Caco-2 (cell line): ENCODE results near the gene MAST4. TPM values are rescaled to one million over a fixed set of nuclear protein-coding genes. Genes with fewer than 3 reads are reported as not detected.

Experiments used
- BruUV-seq: library from RNA; stranded (reverse); fragments of 400-500 nt; replicated peaks from 2 replicates; lab custom pipeline; 2021; lab: Mats Ljungman, UMichigan
- CTCF ChIA-PET: fragments of 300-600 bp; sonication (Branson Sonifier 250); formaldehyde crosslinking; loops from one replicate; lab custom pipeline; 2022; ENCODE audit warnings: antibody characterized with exemption; lab: Charles Lee
- POLR2A ChIA-PET: fragments of 300-600 bp; sonication (Branson Sonifier 250); formaldehyde crosslinking; loops from one replicate; lab custom pipeline; 2022; ENCODE audit warnings: antibody characterized with exemption; lab: Charles Lee
- DNase-seq, 2 experiments: peaks; one replicate each; pipeline versions ENCODE4 v3.0.0 to v3.0.0-alpha.2; 2020 to 2022
- H3K27me3 ChIP-seq: replicated peaks from 2 replicates; pipeline ENCODE4 v1.6.0; 2011; ENCODE audit warnings: low read length; ENCODE audit not compliant: control insufficient read depth, insufficient read depth
- H3K36me3 ChIP-seq: 2 replicates; pipeline ENCODE4 v1.5.1; 2011; ENCODE audit warnings: low read length; ENCODE audit not compliant: control insufficient read depth, insufficient read depth
- H3K4me1 ChIP-seq: fragments of 250-450 bp; sonication (Bioruptor Pico); 2 replicates; pipeline ENCODE4 v1.5.1; 2020; ENCODE audit warnings: mild to moderate bottlenecking
- H3K4me3 ChIP-seq: 2 replicates; pipeline ENCODE4 v1.5.1; 2011; ENCODE audit warnings: low read depth, mild to moderate bottlenecking, control low read depth, low read length
- H3K9me3 ChIP-seq: fragments of 250-450 bp; sonication (Bioruptor Pico); 2 replicates; pipeline ENCODE4 v1.5.1; 2020; ENCODE audit warnings: mild to moderate bottlenecking, moderate library complexity
- H3K27ac Mint-ChIP-seq: one replicate; pipeline ENCODE4 v1.8.0; 2022; ENCODE audit warnings: mixed read lengths; ENCODE audit not compliant: unreplicated experiment
- H3K27me3 Mint-ChIP-seq: one replicate; pipeline ENCODE4 v1.8.0; 2022; ENCODE audit warnings: mixed read lengths; ENCODE audit not compliant: insufficient read depth, unreplicated experiment
- H3K36me3 Mint-ChIP-seq: one replicate; pipeline ENCODE4 v1.8.0; 2022; ENCODE audit warnings: mild to moderate bottlenecking, mixed read lengths; ENCODE audit not compliant: insufficient read depth, unreplicated experiment
- H3K4me1 Mint-ChIP-seq: one replicate; pipeline ENCODE4 v1.8.0; 2022; ENCODE audit warnings: low read depth, mixed read lengths; ENCODE audit not compliant: unreplicated experiment
- H3K4me3 Mint-ChIP-seq: one replicate; pipeline ENCODE4 v1.8.0; 2022; ENCODE audit warnings: mild to moderate bottlenecking, moderate library complexity, mixed read lengths; ENCODE audit not compliant: unreplicated experiment
- H3K9me3 Mint-ChIP-seq: one replicate; pipeline ENCODE4 v1.8.0; 2022; ENCODE audit warnings: mixed read lengths; ENCODE audit not compliant: unreplicated experiment
- intact Hi-C: fragments of 100-400 bp; cut with micrococcal nuclease; formaldehyde crosslinking; loops from one replicate; pipeline ENCODE4 v1.10.0; 2022; ENCODE audit not compliant: unreplicated experiment
- total RNA-seq: library from RNA; stranded (reverse); gene quantifications from 2 replicates; pipeline ENCODE4 v1.2.3, GENCODE V29; 2022
- TF ChIP-seq, protein P1 (sequence below), 2 experiments: fragments of 200-600 bp in 1 of 2; IDR thresholded peaks; 1 replicate in 1 of 2; 2 replicates in 1 of 2; pipeline versions ENCODE4 v1.5.1 to v1.8.0; 2011 to 2022; ENCODE audit warnings: antibody characterized with exemption in 1 of 2, control low read depth in 1 of 2, inconsistent platforms in 1 of 2, low read depth in 1 of 2, low read length in 1 of 2, mild to moderate bottlenecking in 1 of 2, moderate library complexity in 1 of 2; ENCODE audit not compliant: insufficient read depth in 1 of 2, severe bottlenecking in 1 of 2, unreplicated experiment in 1 of 2

Gene MAST4
- total RNA-seq, 1 experiment from 2014 or later: 17.8 TPM

DNA sequence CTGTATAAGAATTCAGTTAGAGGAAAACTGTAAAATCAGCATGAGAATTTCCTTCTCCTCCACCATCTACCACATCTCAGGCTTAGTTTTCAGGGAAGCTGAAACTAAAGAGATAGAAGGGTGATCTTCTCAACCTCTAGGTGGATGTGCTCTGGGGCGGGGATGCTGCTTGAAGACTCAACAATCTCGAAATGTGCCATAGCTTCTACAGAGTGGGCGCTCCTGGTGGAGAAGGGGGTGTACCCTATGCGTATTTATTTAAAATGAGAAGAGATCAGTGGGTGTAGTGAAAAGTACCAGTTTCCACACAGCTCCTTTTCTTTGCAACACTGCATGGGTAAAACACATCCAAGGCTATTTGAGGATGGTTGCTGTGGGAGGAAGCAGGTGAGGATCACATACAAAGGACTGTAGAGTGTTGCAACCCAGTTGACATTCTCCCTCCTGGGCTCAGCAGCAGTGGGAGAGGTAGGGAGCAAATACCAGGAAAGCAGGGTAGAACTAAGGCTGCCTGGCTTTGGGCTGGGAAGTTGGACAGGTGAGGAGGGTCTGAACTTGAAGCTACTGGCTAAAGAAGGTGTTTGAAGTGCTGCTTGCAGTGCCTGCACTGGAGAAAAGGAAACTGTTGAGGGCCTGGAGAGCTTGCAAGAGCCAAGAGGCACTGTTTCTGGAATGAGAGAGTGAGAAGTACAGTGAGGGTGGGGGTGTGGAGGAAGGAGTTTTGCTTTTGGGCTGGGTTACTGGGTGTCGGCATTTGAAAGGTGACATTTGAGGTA is 73.1 kb downstream of the MAST4 start:
- ChIA-PET CTCF (interaction anchor here (1.3 kb wide), 1 partner anchor 363 kb away, joined by 3 read pairs; no protein-coding TSS in a partner anchor), POLR2A (no interaction called here)
- Histone ChIP-seq H3K36me3 (no peaks in the 10 kb centered on the region), H3K4me3 (no peak overlapping the region), H3K27me3 (no peaks in the 10 kb centered on the region), H3K9me3 (no peaks in the 10 kb centered on the region), H3K4me1 (no peaks in the 10 kb centered on the region)
- H3K4me1 Mint-ChIP-seq: no peaks in the 10 kb centered on the region
- no peaks in the 10 kb centered on the region for H3K9me3 Mint-ChIP-seq
- no peaks in the 10 kb centered on the region for H3K36me3 Mint-ChIP-seq
- peaks cover 25% of the 10 kb centered on the region for H3K27me3 Mint-ChIP-seq
- TF ChIP-seq, protein P1, sequence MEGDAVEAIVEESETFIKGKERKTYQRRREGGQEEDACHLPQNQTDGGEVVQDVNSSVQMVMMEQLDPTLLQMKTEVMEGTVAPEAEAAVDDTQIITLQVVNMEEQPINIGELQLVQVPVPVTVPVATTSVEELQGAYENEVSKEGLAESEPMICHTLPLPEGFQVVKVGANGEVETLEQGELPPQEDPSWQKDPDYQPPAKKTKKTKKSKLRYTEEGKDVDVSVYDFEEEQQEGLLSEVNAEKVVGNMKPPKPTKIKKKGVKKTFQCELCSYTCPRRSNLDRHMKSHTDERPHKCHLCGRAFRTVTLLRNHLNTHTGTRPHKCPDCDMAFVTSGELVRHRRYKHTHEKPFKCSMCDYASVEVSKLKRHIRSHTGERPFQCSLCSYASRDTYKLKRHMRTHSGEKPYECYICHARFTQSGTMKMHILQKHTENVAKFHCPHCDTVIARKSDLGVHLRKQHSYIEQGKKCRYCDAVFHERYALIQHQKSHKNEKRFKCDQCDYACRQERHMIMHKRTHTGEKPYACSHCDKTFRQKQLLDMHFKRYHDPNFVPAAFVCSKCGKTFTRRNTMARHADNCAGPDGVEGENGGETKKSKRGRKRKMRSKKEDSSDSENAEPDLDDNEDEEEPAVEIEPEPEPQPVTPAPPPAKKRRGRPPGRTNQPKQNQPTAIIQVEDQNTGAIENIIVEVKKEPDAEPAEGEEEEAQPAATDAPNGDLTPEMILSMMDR (IDR thresholded peaks at IDR 0.05; ENCODE audit: insufficient read depth in 1 of 2, low read depth in 1 of 2, low read length in 1 of 2, severe bottlenecking in 1 of 2, unreplicated experiment in 1 of 2): no peak
- H3K27ac Mint-ChIP-seq: no peak overlapping the region
- no peak overlapping the region for H3K4me3 Mint-ChIP-seq
- BruUV-seq: no TSS peak
- no peak for DNase-seq
- intact Hi-C loops: no loop called here

DNA sequence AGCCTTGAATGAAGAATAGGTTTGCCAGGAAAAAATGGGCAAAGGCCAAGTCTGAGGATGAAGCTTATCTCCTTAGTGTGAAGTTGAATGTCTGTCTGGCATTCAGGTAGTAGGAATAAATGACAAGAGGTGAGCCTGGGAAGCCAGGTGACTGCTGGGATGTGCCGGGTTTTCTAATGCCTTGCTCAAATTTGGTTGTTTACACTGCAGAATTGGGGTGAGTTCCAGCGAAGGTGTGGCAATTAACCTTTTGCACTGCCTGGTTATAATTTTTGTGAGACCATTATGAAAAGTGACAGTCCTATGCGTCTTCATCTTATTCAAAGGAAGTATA is 73.6 kb downstream of the MAST4 start:
- intact Hi-C loops: no loop called here
- H3K36me3 ChIP-seq: no peaks in the 10 kb centered on the region
- no peaks in the 10 kb centered on the region for H3K4me1 ChIP-seq
- ChIA-PET CTCF (interaction anchor here (1.3 kb wide), 1 partner anchor 364 kb away, joined by 3 read pairs; no protein-coding TSS in a partner anchor), POLR2A (no interaction called here)
- Mint-ChIP-seq H3K4me3 (no peak overlapping the region), H3K4me1 (no peaks in the 10 kb centered on the region), H3K36me3 (no peaks in the 10 kb centered on the region), H3K27me3 (peaks cover 20% of the 10 kb centered on the region), H3K27ac (no peak overlapping the region), H3K9me3 (no peaks in the 10 kb centered on the region)
- BruUV-seq: no TSS peak
- H3K4me3 ChIP-seq: no peak overlapping the region
- TF ChIP-seq, protein P1 (IDR thresholded peaks at IDR 0.05; ENCODE audit: insufficient read depth in 1 of 2, low read depth in 1 of 2, low read length in 1 of 2, severe bottlenecking in 1 of 2, unreplicated experiment in 1 of 2): no peak
- DNase-seq: no peak
- H3K9me3 ChIP-seq: no peaks in the 10 kb centered on the region
- H3K27me3 ChIP-seq: no peaks in the 10 kb centered on the region

DNA sequence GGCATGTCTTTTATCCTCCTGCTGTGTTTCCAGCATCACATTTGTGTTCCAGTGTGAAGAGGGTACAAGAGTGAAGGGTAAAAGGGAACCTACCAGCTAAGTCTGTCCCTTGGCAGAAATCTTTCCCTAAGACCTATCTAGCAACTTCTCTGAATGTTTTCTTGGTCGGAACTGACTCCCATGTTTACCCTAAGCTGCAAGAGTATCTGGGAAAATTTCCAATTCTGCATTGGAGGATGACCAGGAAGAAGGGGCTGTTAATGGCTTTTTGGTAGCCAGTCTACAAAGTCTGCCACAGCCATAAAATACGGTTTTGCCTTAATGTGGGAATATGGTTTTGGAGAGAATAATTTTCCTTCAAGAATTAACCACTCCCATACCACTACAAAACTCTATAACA is 75.1 kb downstream of the MAST4 start:
- Mint-ChIP-seq H3K4me3 (no peak overlapping the region), H3K27me3 (peaks cover 24% of the 10 kb centered on the region), H3K4me1 (no peaks in the 10 kb centered on the region), H3K27ac (no peak overlapping the region), H3K36me3 (no peaks in the 10 kb centered on the region), H3K9me3 (no peaks in the 10 kb centered on the region)
- no TSS peak for BruUV-seq
- H3K4me1 ChIP-seq: no peaks in the 10 kb centered on the region
- H3K27me3 ChIP-seq: no peaks in the 10 kb centered on the region
- TF ChIP-seq, protein P1 (IDR thresholded peaks at IDR 0.05; ENCODE audit: insufficient read depth in 1 of 2, low read depth in 1 of 2, low read length in 1 of 2, severe bottlenecking in 1 of 2, unreplicated experiment in 1 of 2): no peak
- H3K4me3 ChIP-seq: no peak overlapping the region
- POLR2A ChIA-PET: no interaction called here
- H3K9me3 ChIP-seq: no peaks in the 10 kb centered on the region
- DNase-seq: no peak
- CTCF ChIA-PET: no interaction called here
- intact Hi-C loops: no loop called here
- H3K36me3 ChIP-seq: no peaks in the 10 kb centered on the region
